ENCODE data around the gene RPL13. TPM values are rescaled to one million over a fixed set of nuclear protein-coding genes. Genes with fewer than 3 reads are reported as not detected.

RPL13 gene
- total RNA-seq, 1 donor from 2014 or later: 1,914 TPM

DNA sequence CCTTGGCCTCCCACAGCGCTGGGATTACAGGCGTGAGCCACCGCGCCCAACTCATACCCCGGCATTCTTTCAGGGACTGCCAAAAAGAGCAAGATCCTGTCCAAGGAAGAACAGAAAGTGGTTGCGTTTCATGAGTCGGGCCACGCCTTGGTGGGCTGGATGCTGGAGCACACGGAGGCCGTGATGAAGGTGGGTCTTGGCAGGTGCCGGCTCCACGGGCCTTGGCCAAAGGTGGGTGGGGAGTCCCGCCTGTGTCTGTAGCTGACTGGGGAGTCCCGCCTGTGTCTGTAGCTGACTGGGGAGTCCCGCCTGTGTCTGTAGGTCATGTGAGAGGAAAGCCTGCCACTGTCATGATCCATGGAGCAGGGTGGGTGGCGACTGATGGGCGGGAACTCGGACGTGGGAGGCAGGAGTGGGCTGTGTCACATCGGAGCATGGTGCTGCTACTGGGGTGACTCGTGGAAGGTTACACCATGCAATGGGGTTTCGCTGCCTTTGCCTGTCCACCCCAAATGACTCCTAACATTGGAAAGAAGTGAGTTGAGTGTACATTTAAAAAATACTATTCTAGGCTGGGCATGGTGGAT, 10.0 kb upstream of the RPL13 start:
- no peaks in the 10 kb centered on the region for H3F3A ChIP-seq (ENCODE audit: low read depth)
- Mint-ChIP-seq H3K4me1 (no peaks in the 10 kb centered on the region), H3K9me3 (no peaks in the 10 kb centered on the region), H3K4me3 (no peak overlapping the region), H3K27me3 (ENCODE audit: insufficient read depth, low read depth) (peaks cover 7% of the 10 kb centered on the region), H3K27ac (no peak overlapping the region), H3K36me3 (peaks cover 21% of the 10 kb centered on the region)
- no peak overlapping the region for H3K4me3 ChIP-seq
- H3K27me3 ChIP-seq: no peaks in the 10 kb centered on the region
- TF ChIP-seq EZH2 (IDR thresholded peaks at IDR 0.05): no peak
- no peak for TF ChIP-seq EZH2phosphoT487 (IDR thresholded peaks at IDR 0.05)
- TF ChIP-seq, protein P1, sequence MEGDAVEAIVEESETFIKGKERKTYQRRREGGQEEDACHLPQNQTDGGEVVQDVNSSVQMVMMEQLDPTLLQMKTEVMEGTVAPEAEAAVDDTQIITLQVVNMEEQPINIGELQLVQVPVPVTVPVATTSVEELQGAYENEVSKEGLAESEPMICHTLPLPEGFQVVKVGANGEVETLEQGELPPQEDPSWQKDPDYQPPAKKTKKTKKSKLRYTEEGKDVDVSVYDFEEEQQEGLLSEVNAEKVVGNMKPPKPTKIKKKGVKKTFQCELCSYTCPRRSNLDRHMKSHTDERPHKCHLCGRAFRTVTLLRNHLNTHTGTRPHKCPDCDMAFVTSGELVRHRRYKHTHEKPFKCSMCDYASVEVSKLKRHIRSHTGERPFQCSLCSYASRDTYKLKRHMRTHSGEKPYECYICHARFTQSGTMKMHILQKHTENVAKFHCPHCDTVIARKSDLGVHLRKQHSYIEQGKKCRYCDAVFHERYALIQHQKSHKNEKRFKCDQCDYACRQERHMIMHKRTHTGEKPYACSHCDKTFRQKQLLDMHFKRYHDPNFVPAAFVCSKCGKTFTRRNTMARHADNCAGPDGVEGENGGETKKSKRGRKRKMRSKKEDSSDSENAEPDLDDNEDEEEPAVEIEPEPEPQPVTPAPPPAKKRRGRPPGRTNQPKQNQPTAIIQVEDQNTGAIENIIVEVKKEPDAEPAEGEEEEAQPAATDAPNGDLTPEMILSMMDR (IDR thresholded peaks at IDR 0.05): no peak
- H3K36me3 ChIP-seq: no peaks in the 10 kb centered on the region
- H3K27ac ChIP-seq: no peak overlapping the region
- H4K20me1 ChIP-seq (ENCODE audit: low read depth): no peaks in the 10 kb centered on the region
- no peak overlapping the region for H3K9ac ChIP-seq
- no peaks in the 10 kb centered on the region for H3K79me2 ChIP-seq (ENCODE audit: low read depth)
- no peak overlapping the region for H3K4me2 ChIP-seq
- no peaks in the 10 kb centered on the region for H3K4me1 ChIP-seq
- no peak overlapping the region for H2AFZ ChIP-seq (replicated peaks)
- H3K9me3 ChIP-seq (ENCODE audit: low read depth): no peaks in the 10 kb centered on the region
- no peak for DNase-seq (ENCODE audit: low spot score)

DNA sequence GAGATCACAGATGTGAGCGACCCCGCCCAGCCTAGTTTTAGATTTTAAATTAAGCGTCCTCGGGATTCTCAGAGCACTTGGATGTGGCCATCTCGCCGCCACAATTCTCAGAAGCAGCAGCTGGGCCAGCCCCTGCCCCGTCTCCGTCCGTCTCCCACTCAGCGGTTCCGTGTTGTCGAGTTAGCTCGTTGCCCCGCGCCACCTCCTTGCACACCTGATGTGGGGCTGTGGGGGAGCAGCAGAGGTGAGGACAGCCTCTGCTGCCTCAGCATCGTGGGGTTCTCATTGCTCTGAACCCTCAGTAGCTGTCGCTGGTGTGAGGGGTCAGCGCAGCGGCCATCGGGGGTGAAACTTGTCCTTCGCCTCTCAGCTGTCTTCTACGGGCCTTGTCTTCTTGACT, 8.2 kb upstream of the RPL13 start:
- Histone ChIP-seq H4K20me1 (ENCODE audit: low read depth) (no peaks in the 10 kb centered on the region), H3K79me2 (ENCODE audit: low read depth) (no peaks in the 10 kb centered on the region), H3K36me3 (no peaks in the 10 kb centered on the region), H3K27ac (no peak overlapping the region), H3F3A (ENCODE audit: low read depth) (peaks cover 11% of the 10 kb centered on the region), H3K4me1 (no peaks in the 10 kb centered on the region), H3K27me3 (no peaks in the 10 kb centered on the region), H3K4me2 (no peak overlapping the region), H2AFZ (replicated peaks) (no peak overlapping the region), H3K9me3 (ENCODE audit: low read depth) (no peaks in the 10 kb centered on the region), H3K9ac (no peak overlapping the region), H3K4me3 (no peak overlapping the region)
- no peaks in the 10 kb centered on the region for H3K9me3 Mint-ChIP-seq
- TF ChIP-seq EZH2phosphoT487 (IDR thresholded peaks at IDR 0.05) (no peak), EZH2 (IDR thresholded peaks at IDR 0.05) (no peak)
- DNase-seq (ENCODE audit: low spot score): no peak
- H3K27me3 Mint-ChIP-seq (ENCODE audit: insufficient read depth, low read depth): peaks cover 11% of the 10 kb centered on the region
- H3K4me1 Mint-ChIP-seq: peaks cover 3% of the 10 kb centered on the region
- peaks cover 22% of the 10 kb centered on the region for H3K36me3 Mint-ChIP-seq
- no peak overlapping the region for H3K4me3 Mint-ChIP-seq
- no peak overlapping the region for H3K27ac Mint-ChIP-seq

DNA sequence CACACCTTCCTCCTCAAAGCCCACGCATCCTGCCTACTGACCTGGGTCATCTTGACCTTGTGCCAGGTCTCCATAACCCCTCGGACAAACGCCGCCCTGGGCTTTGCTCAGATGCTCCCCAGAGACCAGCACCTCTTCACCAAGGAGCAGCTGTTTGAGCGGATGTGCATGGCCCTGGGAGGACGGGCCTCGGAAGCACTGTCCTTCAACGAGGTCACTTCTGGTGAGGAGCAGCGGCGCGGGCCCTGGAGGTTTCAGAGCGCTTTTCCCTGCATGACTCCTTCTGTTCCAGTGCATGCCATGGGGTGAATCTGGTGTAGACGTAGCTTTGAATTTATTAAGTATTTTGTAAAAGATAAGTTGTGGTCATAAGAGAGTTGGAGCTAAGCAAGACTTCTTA, 7.6 kb upstream of the RPL13 start:
- Mint-ChIP-seq H3K4me1 (peaks cover 7% of the 10 kb centered on the region), H3K9me3 (no peaks in the 10 kb centered on the region), H3K4me3 (no peak overlapping the region), H3K27me3 (ENCODE audit: insufficient read depth, low read depth) (peaks cover 11% of the 10 kb centered on the region), H3K36me3 (peaks cover 25% of the 10 kb centered on the region), H3K27ac (no peak overlapping the region)
- Histone ChIP-seq H3K4me3 (no peak overlapping the region), H3K36me3 (no peaks in the 10 kb centered on the region), H3K9ac (no peak overlapping the region), H3K79me2 (ENCODE audit: low read depth) (no peaks in the 10 kb centered on the region), H3K4me1 (no peaks in the 10 kb centered on the region), H4K20me1 (ENCODE audit: low read depth) (no peaks in the 10 kb centered on the region), H3K9me3 (ENCODE audit: low read depth) (no peaks in the 10 kb centered on the region), H2AFZ (replicated peaks) (no peak overlapping the region), H3K4me2 (no peak overlapping the region), H3K27ac (no peak overlapping the region), H3K27me3 (no peaks in the 10 kb centered on the region), H3F3A (ENCODE audit: low read depth) (peaks cover 17% of the 10 kb centered on the region)
- TF ChIP-seq, protein P1 (IDR thresholded peaks at IDR 0.05): no peak
- TF ChIP-seq EZH2 (IDR thresholded peaks at IDR 0.05) (no peak), EZH2phosphoT487 (IDR thresholded peaks at IDR 0.05) (no peak)
- no peak for DNase-seq (ENCODE audit: low spot score)

DNA sequence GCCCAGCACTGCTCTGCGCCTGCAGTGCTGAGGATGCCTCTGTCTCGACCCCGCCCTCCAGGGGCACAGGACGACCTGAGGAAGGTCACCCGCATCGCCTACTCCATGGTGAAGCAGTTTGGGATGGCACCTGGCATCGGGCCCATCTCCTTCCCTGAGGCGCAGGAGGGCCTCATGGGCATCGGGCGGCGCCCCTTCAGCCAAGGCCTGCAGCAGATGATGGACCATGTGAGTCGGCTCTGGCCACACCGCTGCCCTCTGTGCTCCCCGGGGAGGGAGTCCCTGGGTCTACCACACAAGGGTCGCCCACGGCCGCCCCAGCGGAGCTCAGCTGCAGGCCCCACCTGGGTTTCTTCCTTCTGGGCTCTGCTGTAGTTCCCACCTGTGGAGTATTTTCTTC, 6.7 kb upstream of the RPL13 start:
- H3K27ac Mint-ChIP-seq: no peak overlapping the region
- peaks cover 23% of the 10 kb centered on the region for H3K36me3 Mint-ChIP-seq
- H3K4me3 ChIP-seq: no peak overlapping the region
- TF ChIP-seq EZH2 (IDR thresholded peaks at IDR 0.05): no peak
- no peak for TF ChIP-seq EZH2phosphoT487 (IDR thresholded peaks at IDR 0.05)
- TF ChIP-seq, protein P1 (IDR thresholded peaks at IDR 0.05): no peak
- DNase-seq (ENCODE audit: low spot score): no peak
- no peak overlapping the region for H3K9ac ChIP-seq
- H3K4me2 ChIP-seq: no peak overlapping the region
- H3K4me3 Mint-ChIP-seq: no peak overlapping the region
- no peak overlapping the region for H3K27ac ChIP-seq
- H3K9me3 Mint-ChIP-seq: no peaks in the 10 kb centered on the region
- no peaks in the 10 kb centered on the region for H4K20me1 ChIP-seq (ENCODE audit: low read depth)
- H3K4me1 Mint-ChIP-seq: peaks cover 7% of the 10 kb centered on the region
- peaks cover 6% of the 10 kb centered on the region for H3K27me3 Mint-ChIP-seq (ENCODE audit: insufficient read depth, low read depth)
- H3K9me3 ChIP-seq (ENCODE audit: low read depth): no peaks in the 10 kb centered on the region
- peaks cover 20% of the 10 kb centered on the region for H3F3A ChIP-seq (ENCODE audit: low read depth)
- no peaks in the 10 kb centered on the region for H3K36me3 ChIP-seq
- no peaks in the 10 kb centered on the region for H3K79me2 ChIP-seq (ENCODE audit: low read depth)
- no peak overlapping the region for H2AFZ ChIP-seq (replicated peaks)
- H3K27me3 ChIP-seq: no peaks in the 10 kb centered on the region
- no peaks in the 10 kb centered on the region for H3K4me1 ChIP-seq

Measured in neural progenitor cell (in vitro differentiated cells).